Measurements from ENCODE around the gene CYP11A1.

GRCh38 chr15:74297887-74298286 lies 69.6 kb downstream of the CYP11A1 start:
- TF ChIP-seq, protein P1, sequence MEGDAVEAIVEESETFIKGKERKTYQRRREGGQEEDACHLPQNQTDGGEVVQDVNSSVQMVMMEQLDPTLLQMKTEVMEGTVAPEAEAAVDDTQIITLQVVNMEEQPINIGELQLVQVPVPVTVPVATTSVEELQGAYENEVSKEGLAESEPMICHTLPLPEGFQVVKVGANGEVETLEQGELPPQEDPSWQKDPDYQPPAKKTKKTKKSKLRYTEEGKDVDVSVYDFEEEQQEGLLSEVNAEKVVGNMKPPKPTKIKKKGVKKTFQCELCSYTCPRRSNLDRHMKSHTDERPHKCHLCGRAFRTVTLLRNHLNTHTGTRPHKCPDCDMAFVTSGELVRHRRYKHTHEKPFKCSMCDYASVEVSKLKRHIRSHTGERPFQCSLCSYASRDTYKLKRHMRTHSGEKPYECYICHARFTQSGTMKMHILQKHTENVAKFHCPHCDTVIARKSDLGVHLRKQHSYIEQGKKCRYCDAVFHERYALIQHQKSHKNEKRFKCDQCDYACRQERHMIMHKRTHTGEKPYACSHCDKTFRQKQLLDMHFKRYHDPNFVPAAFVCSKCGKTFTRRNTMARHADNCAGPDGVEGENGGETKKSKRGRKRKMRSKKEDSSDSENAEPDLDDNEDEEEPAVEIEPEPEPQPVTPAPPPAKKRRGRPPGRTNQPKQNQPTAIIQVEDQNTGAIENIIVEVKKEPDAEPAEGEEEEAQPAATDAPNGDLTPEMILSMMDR (IDR thresholded peaks at IDR 0.05), result no peak
- no peak for TF ChIP-seq POLR2A (IDR thresholded peaks at IDR 0.05)

All from testis (tissue), 2 donors.